ENCODE data around the gene KDM4C. TPM values are rescaled to one million over a fixed set of nuclear protein-coding genes. Genes with fewer than 3 reads are reported as not detected.

KDM4C gene
- total RNA-seq, 1 donor from 2014 or later: 14.7 TPM

- Histone ChIP-seq H3K4me3 (ENCODE audit: low read depth, low read length) (no peak overlapping the region), H3K27me3 (ENCODE audit: control insufficient read depth, insufficient read depth, low read length) (no peaks in the 10 kb centered on the region), H3K36me3 (ENCODE audit: control insufficient read depth, insufficient read depth, low read length) (no peaks in the 10 kb centered on the region)
- DNase-seq (ENCODE audit: low read depth): no peak
- TF ChIP-seq CTCF (IDR thresholded peaks at IDR 0.05; ENCODE audit: insufficient read depth, low read length, poor library complexity, severe bottlenecking): no peak
Observed at GRCh38 chr9:7146582-7146981, 388.8 kb downstream of the KDM4C start.

GRCh38 chr9:7147121-7148090 is 389.6 kb downstream of the KDM4C start:
- Histone ChIP-seq H3K4me3 (ENCODE audit: low read depth, low read length) (no peak overlapping the region), H3K36me3 (ENCODE audit: control insufficient read depth, insufficient read depth, low read length) (no peaks in the 10 kb centered on the region), H3K27me3 (ENCODE audit: control insufficient read depth, insufficient read depth, low read length) (no peaks in the 10 kb centered on the region)
- DNase-seq (ENCODE audit: low read depth): no peak
- no peak for TF ChIP-seq CTCF (IDR thresholded peaks at IDR 0.05; ENCODE audit: insufficient read depth, low read length, poor library complexity, severe bottlenecking)

GRCh38 chr9:7148243-7148765 is 390.5 kb downstream of the KDM4C start:
- TF ChIP-seq CTCF (IDR thresholded peaks at IDR 0.05; ENCODE audit: insufficient read depth, low read length, poor library complexity, severe bottlenecking): no peak
- H3K27me3 ChIP-seq (ENCODE audit: control insufficient read depth, insufficient read depth, low read length): no peaks in the 10 kb centered on the region
- no peak for DNase-seq (ENCODE audit: low read depth)
- H3K4me3 ChIP-seq (ENCODE audit: low read depth, low read length): no peak overlapping the region
- no peaks in the 10 kb centered on the region for H3K36me3 ChIP-seq (ENCODE audit: control insufficient read depth, insufficient read depth, low read length)

DNA sequence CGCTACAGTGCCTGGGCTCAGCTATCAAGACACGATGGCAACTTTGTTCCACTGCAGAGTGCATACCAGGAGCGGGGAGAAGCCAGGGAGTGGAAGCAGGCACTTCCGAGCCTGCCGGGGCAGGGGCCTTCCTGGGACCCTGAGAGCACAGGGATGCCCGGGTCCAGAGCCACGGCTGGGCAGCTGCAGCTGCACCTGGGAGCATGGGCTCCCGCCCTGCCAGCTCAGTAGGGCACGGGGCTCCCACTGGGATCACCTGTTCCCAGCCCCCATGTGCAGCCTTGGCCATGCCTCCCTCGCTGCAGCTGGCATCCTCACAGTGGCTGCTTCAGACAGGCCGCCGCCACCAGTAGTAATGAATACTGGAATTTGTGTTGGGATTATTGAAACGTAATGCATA is 391.5 kb downstream of the KDM4C start:
- H3K27me3 ChIP-seq (ENCODE audit: control insufficient read depth, insufficient read depth, low read length): no peaks in the 10 kb centered on the region
- no peak for TF ChIP-seq CTCF (IDR thresholded peaks at IDR 0.05; ENCODE audit: insufficient read depth, low read length, poor library complexity, severe bottlenecking)
- H3K36me3 ChIP-seq (ENCODE audit: control insufficient read depth, insufficient read depth, low read length): no peaks in the 10 kb centered on the region
- DNase-seq (ENCODE audit: low read depth): no peak
- H3K4me3 ChIP-seq (ENCODE audit: low read depth, low read length): no peak overlapping the region

GRCh38 chr9:7150153-7150890 is 392.5 kb downstream of the KDM4C start:
- H3K27me3 ChIP-seq (ENCODE audit: control insufficient read depth, insufficient read depth, low read length): no peaks in the 10 kb centered on the region
- no peak for TF ChIP-seq CTCF (IDR thresholded peaks at IDR 0.05; ENCODE audit: insufficient read depth, low read length, poor library complexity, severe bottlenecking)
- no peak overlapping the region for H3K4me3 ChIP-seq (ENCODE audit: low read depth, low read length)
- H3K36me3 ChIP-seq (ENCODE audit: control insufficient read depth, insufficient read depth, low read length): no peaks in the 10 kb centered on the region
- DNase-seq (ENCODE audit: low read depth): no peak

Data from kidney epithelial cell (primary cell).